Endometrial microvascular endothelial cells (primary cell): ENCODE data around the gene ATP1A2. TPM values are rescaled to one million over a fixed set of nuclear protein-coding genes. Genes with fewer than 3 reads are reported as not detected.

Experiments
- in situ Hi-C: cut with HindIII; loops from 2 replicates; pipeline ENCODE4 v1.10.0; 2017; ENCODE audit warnings: low sequenced_read_pairs, low pct_unique_long_range_greater_than_20kb; ENCODE audit errors: inconsistent ontology term
- total RNA-seq: library from RNA; depleted of rRNA; stranded (reverse); fragments of >200 nt; gene quantifications from one replicate; pipeline ENCODE4 v1.2.3, GENCODE V29; 2015; ENCODE audit errors: inconsistent ontology term

ATP1A2 gene
- total RNA-seq, 1 donor from 2014 or later = not detected

- in situ Hi-C loops = no loop called here
These were observed 31.4 kb upstream of the ATP1A2 start for GRCh38 chr1:160083968-160084770.

- in situ Hi-C loops = no loop called here
These were observed 30.7 kb upstream of the ATP1A2 start for GRCh38 chr1:160084771-160085321.

- in situ Hi-C loops = no loop called here
These were observed 29.7 kb upstream of the ATP1A2 start for GRCh38 chr1:160085686-160086455.

GRCh38 chr1:160086456-160086892, 29.1 kb upstream of the ATP1A2 start:
- in situ Hi-C loops = no loop called here

GRCh38 chr1:160087118-160087662, 28.4 kb upstream of the ATP1A2 start:
- in situ Hi-C loops = no loop called here

GRCh38 chr1:160089883-160090282, 25.7 kb upstream of the ATP1A2 start:
- in situ Hi-C loops = no loop called here

GRCh38 chr1:160090760-160091159, 24.8 kb upstream of the ATP1A2 start:
- in situ Hi-C loops = no loop called here

GRCh38 chr1:160091666-160092223, 23.8 kb upstream of the ATP1A2 start:
- in situ Hi-C loops = no loop called here

- in situ Hi-C loops = no loop called here
These were observed 23.0 kb upstream of the ATP1A2 start for GRCh38 chr1:160092366-160093068.

- in situ Hi-C loops = no loop called here
These were observed 22.5 kb upstream of the ATP1A2 start for GRCh38 chr1:160093069-160093395.

- in situ Hi-C loops = no loop called here
These were observed 21.8 kb upstream of the ATP1A2 start for GRCh38 chr1:160093624-160094290.

GRCh38 chr1:160094291-160094625, 21.3 kb upstream of the ATP1A2 start:
- in situ Hi-C loops = no loop called here

- in situ Hi-C loops = no loop called here
These were observed 20.8 kb upstream of the ATP1A2 start for GRCh38 chr1:160094806-160095205.

- in situ Hi-C loops = no loop called here
These were observed 20.0 kb upstream of the ATP1A2 start for GRCh38 chr1:160095382-160096105.

- in situ Hi-C loops = no loop called here
These were observed 19.1 kb upstream of the ATP1A2 start for GRCh38 chr1:160096274-160097116.

- in situ Hi-C loops = no loop called here
These were observed 18.2 kb upstream of the ATP1A2 start for GRCh38 chr1:160097151-160097910.
